Skeletal muscle satellite cell (primary cell): ENCODE results near the gene PAM.
"Not testable (repeated sequence)": the region's sequence is repeated elsewhere in the genome, so short reads cannot be mapped to it uniquely, and the experiment has no call there.

Experiments
- H3K27me3 ChIP-seq: 2 replicates; pipeline ENCODE4 v1.7.0; 2013; ENCODE audit warnings: low read length; ENCODE audit not compliant: control insufficient read depth, insufficient read depth
- H3K36me3 ChIP-seq: 2 replicates; pipeline ENCODE4 v1.7.0; 2013; ENCODE audit warnings: mild to moderate bottlenecking, control low read depth, low read length; ENCODE audit not compliant: insufficient read depth
- H3K4me1 ChIP-seq: 2 replicates; pipeline ENCODE4 v1.7.0; 2013; ENCODE audit warnings: low read length; ENCODE audit not compliant: control insufficient read depth, insufficient read depth
- H3K4me2 ChIP-seq: 2 replicates; pipeline ENCODE4 v1.7.0; 2013; ENCODE audit warnings: mild to moderate bottlenecking, low read length
- H3K4me3 ChIP-seq: 2 replicates; pipeline ENCODE4 v1.7.0; 2013; ENCODE audit warnings: low read length
- H3K9ac ChIP-seq: 2 replicates; pipeline ENCODE4 v1.7.0; 2013; ENCODE audit warnings: mild to moderate bottlenecking, low read depth, low read length, moderate library complexity
- H3K9me3 ChIP-seq: replicated peaks from 2 replicates; pipeline ENCODE4 v1.7.0; 2013; ENCODE audit warnings: mild to moderate bottlenecking, control low read depth, low read length

PAM gene

DNA sequence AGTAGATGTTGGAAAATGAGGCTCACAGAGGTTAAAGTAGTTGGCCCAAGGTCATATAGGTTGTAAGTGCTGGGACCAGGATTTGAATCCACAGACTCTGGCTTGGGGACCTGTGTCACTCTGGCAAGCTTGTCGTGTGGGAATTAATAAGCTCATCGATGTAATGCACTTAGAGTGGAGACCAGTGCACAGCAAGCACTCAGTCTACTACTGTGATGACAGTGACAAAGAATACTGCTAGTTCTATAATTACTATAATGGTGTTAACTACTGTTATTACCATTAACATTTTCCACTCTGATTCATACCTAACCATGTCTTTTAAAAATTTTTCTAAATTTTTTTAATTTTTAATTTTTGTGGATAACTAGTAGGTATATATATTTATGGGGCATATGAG is 12.8 kb downstream of the PAM start:
- no peak overlapping the region for H3K9ac ChIP-seq
- H3K4me2 ChIP-seq: no peak overlapping the region
- H3K4me1 ChIP-seq: peaks cover 11% of the 10 kb centered on the region
- no peaks in the 10 kb centered on the region for H3K27me3 ChIP-seq
- no peaks in the 10 kb centered on the region for H3K9me3 ChIP-seq
- no peaks in the 10 kb centered on the region for H3K36me3 ChIP-seq
- no peak overlapping the region for H3K4me3 ChIP-seq

DNA sequence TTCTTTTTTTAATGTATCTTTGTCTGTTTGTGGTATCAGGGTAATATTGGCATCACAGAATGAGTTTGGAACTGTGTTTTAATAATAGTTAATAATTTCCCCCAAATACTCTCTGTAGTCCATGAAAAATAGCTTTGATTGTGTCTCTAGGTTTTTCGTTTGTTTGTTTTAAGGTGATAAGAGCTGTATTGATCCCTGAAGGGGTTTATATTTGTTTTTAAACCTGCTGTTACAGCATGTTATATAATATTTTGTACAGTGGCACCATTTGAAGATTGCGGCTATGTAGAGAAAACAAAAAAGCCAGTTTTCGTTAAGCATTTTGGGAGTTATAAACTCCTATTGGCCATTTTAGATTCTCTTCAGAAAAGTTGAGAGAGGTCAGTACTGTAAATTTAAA is 15.7 kb downstream of the PAM start:
- H3K27me3 ChIP-seq: no peaks in the 10 kb centered on the region
- H3K4me2 ChIP-seq: no peak overlapping the region
- no peak overlapping the region for H3K9ac ChIP-seq
- H3K36me3 ChIP-seq: no peaks in the 10 kb centered on the region
- H3K4me1 ChIP-seq: peaks cover 10% of the 10 kb centered on the region
- no peaks in the 10 kb centered on the region for H3K9me3 ChIP-seq
- H3K4me3 ChIP-seq: no peak overlapping the region

DNA sequence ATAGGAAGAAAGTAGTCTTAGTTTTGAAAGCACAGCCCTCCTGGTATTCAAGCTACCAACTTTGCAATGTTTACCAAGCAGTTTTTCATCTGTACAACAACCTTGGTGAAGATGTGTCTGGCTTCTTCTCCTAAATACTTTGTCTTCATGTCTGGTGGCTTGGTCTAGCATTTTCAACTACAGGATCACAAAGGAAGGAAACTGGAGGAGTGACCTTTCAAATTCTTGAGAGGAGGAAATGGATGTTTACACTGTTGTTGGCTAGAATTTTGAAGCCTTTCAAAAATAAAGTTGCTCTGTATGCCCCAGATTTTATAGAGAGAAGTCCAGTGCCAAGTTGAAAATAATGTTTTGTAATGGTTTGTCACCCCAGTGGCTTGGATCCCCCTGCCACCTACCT is 16.3 kb downstream of the PAM start:
- H3K4me2 ChIP-seq: no peak overlapping the region
- H3K4me1 ChIP-seq: peaks cover 10% of the 10 kb centered on the region
- H3K9ac ChIP-seq: no peak overlapping the region
- H3K9me3 ChIP-seq: no peaks in the 10 kb centered on the region
- H3K27me3 ChIP-seq: no peaks in the 10 kb centered on the region
- no peaks in the 10 kb centered on the region for H3K36me3 ChIP-seq
- H3K4me3 ChIP-seq: no peak overlapping the region

DNA sequence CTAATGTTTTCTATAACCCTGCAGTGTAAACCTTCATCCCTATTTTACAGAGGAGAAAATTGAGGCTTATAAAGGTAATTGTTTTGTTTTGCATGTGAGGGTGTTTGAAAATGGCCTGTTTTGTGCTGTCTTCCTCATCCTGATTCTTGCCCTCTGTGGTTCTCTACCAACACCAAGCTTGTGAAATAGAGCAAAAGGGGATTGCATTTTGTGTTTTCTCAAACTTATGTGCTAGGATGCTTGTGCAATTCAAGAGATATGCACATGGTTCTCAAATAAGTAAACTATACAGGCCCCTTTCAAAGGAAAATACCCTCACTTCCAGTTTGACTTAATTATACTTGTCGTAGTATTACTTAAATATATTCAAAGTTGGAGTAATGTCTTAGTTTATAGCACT is 17.2 kb downstream of the PAM start:
- H3K9me3 ChIP-seq: no peaks in the 10 kb centered on the region
- peaks cover 10% of the 10 kb centered on the region for H3K4me1 ChIP-seq
- H3K4me2 ChIP-seq: no peak overlapping the region
- H3K9ac ChIP-seq: no peak overlapping the region
- no peaks in the 10 kb centered on the region for H3K27me3 ChIP-seq
- H3K36me3 ChIP-seq: no peaks in the 10 kb centered on the region
- H3K4me3 ChIP-seq: no peak overlapping the region

DNA sequence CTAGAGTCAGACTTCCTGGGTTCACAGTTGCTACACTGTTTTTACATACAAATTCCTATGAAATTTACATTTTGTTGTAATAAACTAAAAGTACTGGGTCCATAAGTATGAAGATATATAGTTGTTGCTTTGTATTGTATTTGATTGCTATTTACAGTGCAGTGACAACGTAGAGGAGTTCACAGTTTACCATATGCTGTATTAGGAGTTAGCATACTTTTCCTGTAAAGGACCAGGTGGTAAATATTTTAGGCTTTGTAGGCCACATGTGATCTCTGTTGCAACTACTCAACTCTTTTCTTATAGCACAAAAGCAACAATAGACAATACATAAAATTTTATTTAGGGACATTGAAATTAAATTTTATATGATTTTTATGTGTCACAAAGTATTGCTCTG is 18.0 kb downstream of the PAM start:
- H3K4me1 ChIP-seq: peaks cover 15% of the 10 kb centered on the region
- no peak overlapping the region for H3K4me2 ChIP-seq
- no peaks in the 10 kb centered on the region for H3K27me3 ChIP-seq
- H3K4me3 ChIP-seq: no peak overlapping the region
- H3K9ac ChIP-seq: no peak overlapping the region
- no peaks in the 10 kb centered on the region for H3K9me3 ChIP-seq
- H3K36me3 ChIP-seq: no peaks in the 10 kb centered on the region

DNA sequence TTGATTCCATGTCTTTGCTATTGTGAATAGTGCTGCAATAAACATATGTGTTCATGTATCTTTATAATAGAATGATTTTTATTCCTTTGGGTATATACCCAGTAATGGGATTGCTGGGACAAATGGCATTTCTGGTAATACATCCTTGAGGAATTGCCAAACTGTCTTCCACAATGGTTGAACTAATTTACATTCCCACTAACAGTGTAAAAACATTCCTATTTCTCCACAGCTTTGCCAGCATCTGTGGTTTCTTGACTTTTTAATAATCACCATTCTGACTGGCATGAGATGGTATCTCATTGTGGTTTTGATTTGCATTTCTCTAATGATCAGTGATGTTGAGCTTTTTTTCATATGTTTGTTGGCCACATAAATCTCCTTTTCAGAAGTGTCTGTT is 20.7 kb downstream of the PAM start:
- not testable (repeated sequence) for H3K4me2 ChIP-seq, H3K4me3 ChIP-seq

DNA sequence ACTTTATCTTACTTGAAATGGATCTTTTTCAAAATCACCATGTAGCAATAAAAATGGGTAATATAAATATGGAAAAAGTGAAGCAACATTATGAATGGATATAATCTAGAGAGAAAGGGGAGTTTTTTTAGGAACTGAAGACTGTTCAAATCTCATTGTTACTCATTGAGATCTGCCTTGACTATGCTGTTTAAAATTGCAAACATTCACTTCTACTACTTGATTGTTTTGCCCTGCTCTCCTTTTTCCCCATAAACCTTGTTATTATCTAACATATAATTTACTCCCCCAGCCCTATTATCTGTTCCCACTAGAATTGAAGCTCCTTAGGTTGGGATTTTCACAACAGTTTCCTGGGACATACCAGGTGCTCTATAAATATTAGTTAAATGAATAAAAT is 22.0 kb downstream of the PAM start:
- H3K4me3 ChIP-seq: no peak overlapping the region
- no peak overlapping the region for H3K9ac ChIP-seq
- H3K4me1 ChIP-seq: peaks cover 18% of the 10 kb centered on the region
- no peaks in the 10 kb centered on the region for H3K36me3 ChIP-seq
- no peaks in the 10 kb centered on the region for H3K27me3 ChIP-seq
- no peaks in the 10 kb centered on the region for H3K9me3 ChIP-seq
- H3K4me2 ChIP-seq: no peak overlapping the region

More for the DNA sequence above, 20.7 kb downstream of the PAM start:
- not testable (repeated sequence) for H3K9ac ChIP-seq, H3K9me3 ChIP-seq, H3K36me3 ChIP-seq, H3K27me3 ChIP-seq
- H3K4me1 ChIP-seq: peaks cover 22% of the 10 kb centered on the region

DNA sequence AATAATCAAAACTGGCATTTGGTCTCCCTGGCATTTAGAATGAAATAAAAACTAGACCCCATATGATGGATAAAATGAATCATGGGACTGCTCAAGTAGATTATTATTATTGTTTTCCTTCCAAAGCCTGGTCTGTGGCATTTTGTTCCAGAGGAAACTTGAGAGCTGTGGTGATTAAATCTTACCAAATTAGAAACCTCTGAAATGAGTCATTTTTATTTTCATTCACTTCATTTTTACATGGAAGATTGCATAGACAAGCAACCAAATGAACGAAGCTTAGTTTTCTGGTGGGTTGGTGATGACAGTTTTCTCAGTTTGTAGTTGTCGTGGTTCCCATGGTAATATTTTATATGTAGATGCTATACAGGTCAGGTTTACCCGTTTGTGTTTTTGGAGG is 23.4 kb downstream of the PAM start:
- no peaks in the 10 kb centered on the region for H3K36me3 ChIP-seq
- H3K4me3 ChIP-seq: peak overlapping the region; percentile 27
- no peaks in the 10 kb centered on the region for H3K9me3 ChIP-seq
- H3K9ac ChIP-seq: no peak overlapping the region
- no peaks in the 10 kb centered on the region for H3K27me3 ChIP-seq
- peak overlapping the region; percentile 58 for H3K4me2 ChIP-seq
- H3K4me1 ChIP-seq: peaks cover 17% of the 10 kb centered on the region

DNA sequence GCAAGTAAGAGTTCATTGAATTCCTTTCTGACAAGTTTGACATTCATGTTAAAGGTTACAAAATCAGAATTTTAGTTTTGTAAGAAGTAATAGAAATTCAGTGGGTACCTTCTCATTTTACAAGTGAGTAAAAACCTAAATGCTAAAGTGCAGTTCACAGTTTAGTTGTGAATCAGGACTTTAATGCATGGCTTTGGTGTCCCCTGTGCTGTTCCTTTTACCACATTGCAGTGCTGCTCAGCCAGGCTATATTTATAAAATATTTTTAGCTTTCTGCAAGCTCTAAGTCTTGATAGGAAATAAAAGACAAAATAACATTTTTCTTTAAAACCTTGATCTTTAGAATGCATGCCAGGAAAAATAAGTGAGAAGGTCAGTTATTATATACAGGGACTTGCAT is 26.3 kb downstream of the PAM start:
- H3K4me1 ChIP-seq: peaks cover 17% of the 10 kb centered on the region
- H3K9ac ChIP-seq: no peak overlapping the region
- no peak overlapping the region for H3K4me3 ChIP-seq
- H3K4me2 ChIP-seq: no peak overlapping the region
- H3K9me3 ChIP-seq: no peaks in the 10 kb centered on the region
- H3K36me3 ChIP-seq: no peaks in the 10 kb centered on the region
- no peaks in the 10 kb centered on the region for H3K27me3 ChIP-seq

DNA sequence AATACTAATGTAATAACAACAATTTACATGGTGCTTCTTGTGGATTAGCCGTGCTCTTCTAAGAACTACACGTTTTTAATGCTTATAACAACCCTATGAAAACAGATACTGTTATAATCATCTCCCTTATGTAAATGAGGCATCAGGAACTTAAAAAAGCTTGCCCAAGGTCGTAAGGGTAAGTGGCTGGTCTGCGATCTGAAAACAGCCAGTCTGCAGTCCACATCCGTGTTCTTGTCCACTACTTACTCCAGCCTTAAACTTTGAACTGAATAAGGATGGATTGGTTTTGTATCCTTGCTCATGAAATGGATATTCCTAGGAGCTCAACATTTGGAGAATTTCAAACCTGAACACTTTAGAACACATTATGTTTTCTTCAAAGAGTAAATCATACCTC is 26.7 kb downstream of the PAM start:
- no peaks in the 10 kb centered on the region for H3K36me3 ChIP-seq
- peaks cover 17% of the 10 kb centered on the region for H3K4me1 ChIP-seq
- H3K9me3 ChIP-seq: no peaks in the 10 kb centered on the region
- H3K27me3 ChIP-seq: no peaks in the 10 kb centered on the region
- no peak overlapping the region for H3K9ac ChIP-seq
- no peak overlapping the region for H3K4me3 ChIP-seq
- no peak overlapping the region for H3K4me2 ChIP-seq

DNA sequence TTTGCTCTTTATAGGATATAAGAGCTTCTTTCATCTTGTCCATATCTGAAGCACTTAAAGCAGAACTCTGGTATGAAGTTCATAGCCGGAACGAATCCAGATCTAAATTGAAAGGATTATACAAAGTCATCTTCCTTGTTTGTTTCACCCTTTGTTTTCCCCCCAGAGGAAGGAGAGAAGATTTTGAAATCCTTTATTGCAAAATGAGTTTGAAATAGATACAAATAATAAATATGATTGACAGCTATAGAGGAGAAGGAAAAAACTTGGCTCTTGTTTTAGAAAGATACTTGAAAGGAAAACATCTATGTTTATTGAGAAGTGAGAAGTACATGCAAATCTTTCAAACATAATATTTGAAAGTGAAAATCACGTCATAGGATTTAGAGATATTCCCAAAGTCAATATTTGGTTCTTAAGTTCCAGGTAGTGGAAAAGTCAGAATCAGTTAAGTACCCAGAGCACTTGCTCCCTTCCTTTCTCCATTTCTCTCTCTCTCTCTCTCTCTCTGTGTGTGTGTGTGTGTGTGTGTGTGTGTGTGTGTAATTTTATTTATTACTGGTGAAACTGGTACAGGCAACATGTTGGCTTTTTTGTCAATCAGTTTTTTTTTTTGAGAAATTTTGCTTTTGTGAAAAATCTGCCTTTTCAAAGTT is 27.2 kb downstream of the PAM start:
- H3K4me1 ChIP-seq: peaks cover 17% of the 10 kb centered on the region
- no peaks in the 10 kb centered on the region for H3K27me3 ChIP-seq
- no peak overlapping the region for H3K9ac ChIP-seq
- H3K36me3 ChIP-seq: no peaks in the 10 kb centered on the region
- no peak overlapping the region for H3K4me3 ChIP-seq
- no peaks in the 10 kb centered on the region for H3K9me3 ChIP-seq
- H3K4me2 ChIP-seq: no peak overlapping the region

DNA sequence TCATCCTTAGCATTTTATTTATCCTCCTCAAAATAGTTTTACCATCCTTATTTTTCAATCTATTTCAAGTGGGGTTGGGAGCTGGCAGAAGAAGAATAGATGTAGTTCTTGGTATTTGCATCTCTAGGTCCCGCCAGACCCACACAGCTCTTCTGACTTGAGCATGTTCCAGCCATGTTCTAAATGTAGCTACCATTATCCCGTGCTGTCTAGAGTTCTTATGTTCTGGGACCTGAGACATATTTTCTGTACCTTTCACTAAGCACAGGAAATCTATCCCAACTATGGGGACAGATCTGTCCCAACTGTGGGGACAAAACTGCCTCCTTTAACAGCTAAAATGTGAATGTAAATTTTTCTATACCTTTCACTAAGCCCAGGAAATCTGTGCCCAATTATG is 32.0 kb downstream of the PAM start:
- Histone ChIP-seq H3K36me3 (no peaks in the 10 kb centered on the region), H3K9me3 (no peaks in the 10 kb centered on the region), H3K4me3 (no peak overlapping the region), H3K4me1 (no peaks in the 10 kb centered on the region), H3K9ac (no peak overlapping the region), H3K27me3 (no peaks in the 10 kb centered on the region), H3K4me2 (no peak overlapping the region)
